ENCODE measurements around the gene METTL15.

- TF ChIP-seq POLR2A (IDR thresholded peaks at IDR 0.05; ENCODE audit: low read length) (no peak), GATA1 (IDR thresholded peaks at IDR 0.05; ENCODE audit: low read depth, low read length) (no peak)
These were observed 6.5 kb downstream of the METTL15 start for GRCh38 chr11:28114731-28115130.
